H9 (cell line): ENCODE results near the gene LMOD1. TPM values are rescaled to one million over a fixed set of nuclear protein-coding genes. Genes with fewer than 3 reads are reported as not detected.
A peak's percentile ranks its signal among the peaks of the same experiment; 100 is the strongest.

ENCODE experiments used
- DNase-seq: peaks from one replicate; pipeline ENCODE4 v3.0.0-alpha.2; 2017
- H2AFZ ChIP-seq: one replicate; pipeline ENCODE4 v1.6.1; 2013; ENCODE audit warnings: mild to moderate bottlenecking, low read length, control low read depth, moderate library complexity
- H2AK5ac ChIP-seq: 2 replicates; pipeline ENCODE4 v1.6.1; 2013; ENCODE audit warnings: low read length, control low read depth, mixed read lengths; ENCODE audit not compliant: insufficient read length
- H2BK120ac ChIP-seq: one replicate; pipeline ENCODE4 v1.6.1; 2013; ENCODE audit warnings: low read depth, mild to moderate bottlenecking, low read length, control low read depth, inconsistent platforms; ENCODE audit not compliant: poor library complexity, severe bottlenecking
- H2BK12ac ChIP-seq: 2 replicates; pipeline ENCODE4 v1.6.1; 2013; ENCODE audit warnings: low read length, control low read depth, mixed read lengths, low read depth; ENCODE audit not compliant: insufficient read length
- H2BK15ac ChIP-seq: 2 replicates; pipeline ENCODE4 v1.6.1; 2013; ENCODE audit warnings: low read depth, low read length, control low read depth
- H2BK20ac ChIP-seq: one replicate; pipeline ENCODE4 v1.6.1; 2013; ENCODE audit warnings: low read depth, mild to moderate bottlenecking, low read length, control low read depth, inconsistent platforms; ENCODE audit not compliant: poor library complexity, severe bottlenecking
- H2BK5ac ChIP-seq: 2 replicates; pipeline ENCODE4 v1.6.1; 2013; ENCODE audit warnings: low read length, control low read depth, mixed read lengths; ENCODE audit not compliant: insufficient read length
- H3K14ac ChIP-seq: 2 replicates; pipeline ENCODE4 v1.6.1; 2013; ENCODE audit warnings: low read length, control low read depth; ENCODE audit not compliant: insufficient read depth
- H3K18ac ChIP-seq: 2 replicates; pipeline ENCODE4 v1.6.1; 2013; ENCODE audit warnings: low read depth, mild to moderate bottlenecking, mixed read lengths, low read length, control low read depth; ENCODE audit not compliant: insufficient read length
- H3K23ac ChIP-seq: 2 replicates; pipeline ENCODE4 v1.6.1; 2013; ENCODE audit warnings: low read length, control low read depth, mixed read lengths, low read depth; ENCODE audit not compliant: insufficient read length
- H3K23me2 ChIP-seq: 2 replicates; pipeline ENCODE4 v1.6.1; 2013; ENCODE audit warnings: low read depth, mild to moderate bottlenecking, mixed read lengths, low read length, control low read depth; ENCODE audit not compliant: insufficient read length, poor library complexity, severe bottlenecking
- H3K27ac ChIP-seq: 2 replicates; pipeline ENCODE4 v1.5.1; 2013; ENCODE audit warnings: low read length, control low read depth, mixed read lengths, low read depth; ENCODE audit not compliant: insufficient read length
- H3K27me3 ChIP-seq: 2 replicates; pipeline ENCODE4 v1.6.1; 2013; ENCODE audit warnings: low read length, control low read depth, inconsistent platforms; ENCODE audit not compliant: insufficient read depth
- H3K4ac ChIP-seq: 2 replicates; pipeline ENCODE4 v1.6.1; 2013; ENCODE audit warnings: low read depth, mild to moderate bottlenecking, control low read depth, inconsistent platforms, low read length, moderate library complexity
- H3K4me1 ChIP-seq: 2 replicates; pipeline ENCODE4 v1.6.1; 2013; ENCODE audit warnings: low read length, control low read depth, inconsistent platforms; ENCODE audit not compliant: insufficient read depth
- H3K4me2 ChIP-seq: 2 replicates; pipeline ENCODE4 v1.6.1; 2013; ENCODE audit warnings: low read length, control low read depth, mixed read lengths; ENCODE audit not compliant: insufficient read length, insufficient read depth
- H3K56ac ChIP-seq: 2 replicates; pipeline ENCODE4 v1.6.1; 2013; ENCODE audit warnings: low read depth, mild to moderate bottlenecking, mixed read lengths, low read length, control low read depth; ENCODE audit not compliant: insufficient read length
- H3K79me1 ChIP-seq: 2 replicates; pipeline ENCODE4 v1.6.1; 2013; ENCODE audit warnings: low read depth, mild to moderate bottlenecking, moderate library complexity, low read length, control low read depth, inconsistent platforms; ENCODE audit not compliant: insufficient read depth, poor library complexity, severe bottlenecking
- H3K79me2 ChIP-seq: 2 replicates; pipeline ENCODE4 v1.6.1; 2013; ENCODE audit warnings: low read length, control low read depth, inconsistent platforms; ENCODE audit not compliant: insufficient read depth
- H3K9ac ChIP-seq: 2 replicates; pipeline ENCODE4 v1.6.1; 2013; ENCODE audit warnings: low read length, control low read depth, mixed read lengths; ENCODE audit not compliant: insufficient read length; ENCODE audit errors: extremely low read depth
- H3K9me3 ChIP-seq: one replicate; pipeline ENCODE4 v1.6.1; 2013; ENCODE audit warnings: low read depth, low read length, inconsistent platforms; ENCODE audit not compliant: control insufficient read depth
- H3T11ph ChIP-seq: one replicate; pipeline ENCODE4 v1.6.1; 2013; ENCODE audit warnings: mild to moderate bottlenecking, low read length, control low read depth, inconsistent platforms
- H4K20me1 ChIP-seq: one replicate; pipeline ENCODE4 v1.6.1; 2013; ENCODE audit not compliant: control insufficient read depth, insufficient read length, insufficient read depth
- H4K5ac ChIP-seq: 2 replicates; pipeline ENCODE4 v1.6.1; 2013; ENCODE audit warnings: low read depth, mild to moderate bottlenecking, mixed read lengths, low read length, control low read depth; ENCODE audit not compliant: insufficient read length
- H4K8ac ChIP-seq: replicated peaks from 2 replicates; pipeline ENCODE4 v1.6.1; 2013; ENCODE audit warnings: low read length, control low read depth, mixed read lengths, low read depth; ENCODE audit not compliant: insufficient read length
- H4K91ac ChIP-seq: 2 replicates; pipeline ENCODE4 v1.6.1; 2013; ENCODE audit warnings: low read depth, mild to moderate bottlenecking, moderate library complexity, mixed read lengths, low read length, control low read depth; ENCODE audit not compliant: insufficient read length
- H3K27ac Mint-ChIP-seq, 3 experiments: 2 replicates in 2 of 3; 3 replicates in 1 of 3; pipeline ENCODE4 v1.8.0; 2020 to 2021; ENCODE audit warnings: mixed read lengths in 3 of 3, mild to moderate bottlenecking in 1 of 3, moderate library complexity in 1 of 3
- H3K27me3 Mint-ChIP-seq: 2 replicates; pipeline ENCODE4 v1.8.0; 2021; ENCODE audit warnings: low read depth, mild to moderate bottlenecking, moderate library complexity, mixed read lengths
- H3K36me3 Mint-ChIP-seq, 3 experiments: 2 replicates in 2 of 3; 3 replicates in 1 of 3; pipeline ENCODE4 v1.8.0; 2020 to 2021; ENCODE audit warnings: low read depth in 3 of 3, mixed read lengths in 3 of 3; ENCODE audit not compliant: insufficient read depth in 1 of 3
- H3K4me1 Mint-ChIP-seq, 2 experiments: 2 replicates each; pipeline ENCODE4 v1.8.0; 2020; ENCODE audit warnings: mixed read lengths in 2 of 2
- H3K4me3 Mint-ChIP-seq, 2 experiments: 2 replicates in 1 of 2; 3 replicates in 1 of 2; pipeline ENCODE4 v1.8.0; 2020 to 2021; ENCODE audit warnings: mild to moderate bottlenecking in 2 of 2, mixed read lengths in 2 of 2, moderate library complexity in 1 of 2
- H3K9me3 Mint-ChIP-seq, 2 experiments: 2 replicates in 1 of 2; 3 replicates in 1 of 2; pipeline ENCODE4 v1.8.0; 2020; ENCODE audit warnings: mild to moderate bottlenecking in 2 of 2, mixed read lengths in 2 of 2, moderate library complexity in 1 of 2
- WGBS: extraction: QIAGEN DNeasy Blood & Tissue Kit; methylation state at CpG from one replicate; pipeline ENCODE4 v1.1.7; 2013; ENCODE audit warnings: missing lambda C conversion rate, low lambda C conversion rate, mixed read lengths; ENCODE audit not compliant: insufficient read length; ENCODE audit errors: extremely low coverage; 5-methylcytosine and 5-hydroxymethylcytosine counted together
- total RNA-seq: library from RNA; stranded (reverse); gene quantifications from 2 replicates; pipeline ENCODE4 v1.2.1, GENCODE V29; 2021
- TF ChIP-seq, protein P1 (sequence below): fragments of 200-600 bp; sonication (generic); conservative IDR thresholded peaks from 3 replicates; pipeline ENCODE4 v1.8.0; 2021; ENCODE audit warnings: antibody characterized with exemption, mild to moderate bottlenecking

Gene LMOD1
- total RNA-seq, 1 experiment from 2014 or later: 0.31 TPM

DNA sequence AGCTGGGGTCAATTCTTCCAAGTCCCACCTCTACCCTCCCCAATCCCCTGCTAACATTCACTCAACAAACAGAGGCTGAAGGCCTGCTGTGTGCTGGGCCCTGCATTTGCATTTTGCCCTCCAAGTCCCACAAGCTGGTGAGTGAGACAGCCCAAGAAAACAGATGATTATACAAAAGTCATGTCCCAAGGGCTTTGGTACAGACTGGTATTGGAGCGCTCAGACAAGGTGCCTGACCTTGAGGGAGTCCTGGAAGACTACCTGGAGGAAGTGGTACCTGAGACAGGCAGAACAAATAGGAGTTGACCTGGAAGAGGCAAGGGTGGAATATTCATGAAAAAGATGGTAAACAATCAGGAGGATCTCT lies 4.2 kb downstream of the LMOD1 start:
- no CpG with 5 or more reads among the region's 1 CpG for WGBS
- peaks cover 6% of the 10 kb centered on the region for H3K4me1 ChIP-seq
- H3K27me3 Mint-ChIP-seq: peaks cover 17% of the 10 kb centered on the region

More for the DNA sequence above, 4.2 kb downstream of the LMOD1 start:
- no peaks in the 10 kb centered on the region for H4K20me1 ChIP-seq
- no peaks in the 10 kb centered on the region for H3K9me3 ChIP-seq
- no peak overlapping the region for H2BK5ac ChIP-seq
- H2AFZ ChIP-seq: no peak overlapping the region
- H3K27ac ChIP-seq: peak overlapping the region; percentile 90
- no peak overlapping the region for H2BK12ac ChIP-seq
- Mint-ChIP-seq H3K27ac (peak overlapping the region; percentile 95 to 98 (median 97)), H3K9me3 (no peaks in the 10 kb centered on the region), H3K4me1 (peaks cover 26 to 47% of the 10 kb centered on the region in 2 experiments), H3K36me3 (no peaks in the 10 kb centered on the region), H3K4me3 (peak overlapping the region; percentile 57 to 76; a peak in 4 of 5 replicates)
- no peak overlapping the region for H3K14ac ChIP-seq
- H4K91ac ChIP-seq: no peak overlapping the region
- H2AK5ac ChIP-seq: no peak overlapping the region
- H3T11ph ChIP-seq: no peak overlapping the region
- no peaks in the 10 kb centered on the region for H3K79me2 ChIP-seq
- H2BK120ac ChIP-seq: no peak overlapping the region
- H4K5ac ChIP-seq: no peak overlapping the region
- H3K56ac ChIP-seq: no peak overlapping the region
- TF ChIP-seq, protein P1, sequence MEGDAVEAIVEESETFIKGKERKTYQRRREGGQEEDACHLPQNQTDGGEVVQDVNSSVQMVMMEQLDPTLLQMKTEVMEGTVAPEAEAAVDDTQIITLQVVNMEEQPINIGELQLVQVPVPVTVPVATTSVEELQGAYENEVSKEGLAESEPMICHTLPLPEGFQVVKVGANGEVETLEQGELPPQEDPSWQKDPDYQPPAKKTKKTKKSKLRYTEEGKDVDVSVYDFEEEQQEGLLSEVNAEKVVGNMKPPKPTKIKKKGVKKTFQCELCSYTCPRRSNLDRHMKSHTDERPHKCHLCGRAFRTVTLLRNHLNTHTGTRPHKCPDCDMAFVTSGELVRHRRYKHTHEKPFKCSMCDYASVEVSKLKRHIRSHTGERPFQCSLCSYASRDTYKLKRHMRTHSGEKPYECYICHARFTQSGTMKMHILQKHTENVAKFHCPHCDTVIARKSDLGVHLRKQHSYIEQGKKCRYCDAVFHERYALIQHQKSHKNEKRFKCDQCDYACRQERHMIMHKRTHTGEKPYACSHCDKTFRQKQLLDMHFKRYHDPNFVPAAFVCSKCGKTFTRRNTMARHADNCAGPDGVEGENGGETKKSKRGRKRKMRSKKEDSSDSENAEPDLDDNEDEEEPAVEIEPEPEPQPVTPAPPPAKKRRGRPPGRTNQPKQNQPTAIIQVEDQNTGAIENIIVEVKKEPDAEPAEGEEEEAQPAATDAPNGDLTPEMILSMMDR: no peak
- H3K18ac ChIP-seq: no peak overlapping the region
- no peak overlapping the region for H3K23ac ChIP-seq
- H3K4ac ChIP-seq: no peak overlapping the region
- H4K8ac ChIP-seq: no peak overlapping the region
- no peak overlapping the region for H2BK15ac ChIP-seq
- no peak overlapping the region for H2BK20ac ChIP-seq
- H3K9ac ChIP-seq: no peak overlapping the region
- H3K23me2 ChIP-seq: peaks cover 6% of the 10 kb centered on the region
- no peak for DNase-seq
- H3K27me3 ChIP-seq: peaks cover 2% of the 10 kb centered on the region; the same call in 1 of the 2 replicates
- H3K79me1 ChIP-seq: no peaks in the 10 kb centered on the region
- peak overlapping the region; percentile 60 for H3K4me2 ChIP-seq
